HG03439 (cell line): Measurements from ENCODE around the gene SLC25A3.

Experiments
- ATAC-seq: cut with Tn5 transposase; IDR thresholded peaks from one replicate; pipeline ENCODE4 v1.9.1; 2021; ENCODE audit warnings: mild to moderate bottlenecking, moderate library complexity; ENCODE audit not compliant: unreplicated experiment

Gene SLC25A3

GRCh38 chr12:98653866-98654493 is 60.5 kb downstream of the SLC25A3 start:
- ATAC-seq, result no peak
